GM12873 (cell line): Measurements from ENCODE around the gene SLC1A3.

Source experiments
- TF ChIP-seq, protein P1 (sequence below): IDR thresholded peaks from 2 replicates; pipeline ENCODE4 v1.5.1; 2012; ENCODE audit warnings: low read depth, mild to moderate bottlenecking, moderate library complexity, low read length, control low read depth; ENCODE audit not compliant: insufficient read depth; ENCODE audit errors: missing control alignments

The SLC1A3 gene

DNA sequence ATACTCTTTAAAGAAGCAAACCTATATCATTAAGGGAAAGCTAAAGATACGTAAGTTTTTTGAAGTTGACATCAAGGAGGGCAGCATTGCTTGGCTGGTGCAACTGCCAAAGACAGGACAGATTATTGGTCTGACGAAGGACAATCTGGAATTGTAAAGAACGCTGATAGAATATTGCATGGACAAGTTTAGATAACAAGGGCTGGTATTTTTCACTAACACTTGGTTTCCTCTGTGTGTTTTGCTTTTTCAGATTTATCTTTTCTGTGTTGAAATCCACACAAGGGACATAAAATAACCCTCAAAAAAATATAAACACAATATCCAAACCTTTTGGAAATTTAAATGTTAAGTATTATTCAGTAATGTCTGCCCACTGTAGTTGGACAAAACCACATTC lies 39.7 kb downstream of the SLC1A3 start:
- TF ChIP-seq, protein P1, sequence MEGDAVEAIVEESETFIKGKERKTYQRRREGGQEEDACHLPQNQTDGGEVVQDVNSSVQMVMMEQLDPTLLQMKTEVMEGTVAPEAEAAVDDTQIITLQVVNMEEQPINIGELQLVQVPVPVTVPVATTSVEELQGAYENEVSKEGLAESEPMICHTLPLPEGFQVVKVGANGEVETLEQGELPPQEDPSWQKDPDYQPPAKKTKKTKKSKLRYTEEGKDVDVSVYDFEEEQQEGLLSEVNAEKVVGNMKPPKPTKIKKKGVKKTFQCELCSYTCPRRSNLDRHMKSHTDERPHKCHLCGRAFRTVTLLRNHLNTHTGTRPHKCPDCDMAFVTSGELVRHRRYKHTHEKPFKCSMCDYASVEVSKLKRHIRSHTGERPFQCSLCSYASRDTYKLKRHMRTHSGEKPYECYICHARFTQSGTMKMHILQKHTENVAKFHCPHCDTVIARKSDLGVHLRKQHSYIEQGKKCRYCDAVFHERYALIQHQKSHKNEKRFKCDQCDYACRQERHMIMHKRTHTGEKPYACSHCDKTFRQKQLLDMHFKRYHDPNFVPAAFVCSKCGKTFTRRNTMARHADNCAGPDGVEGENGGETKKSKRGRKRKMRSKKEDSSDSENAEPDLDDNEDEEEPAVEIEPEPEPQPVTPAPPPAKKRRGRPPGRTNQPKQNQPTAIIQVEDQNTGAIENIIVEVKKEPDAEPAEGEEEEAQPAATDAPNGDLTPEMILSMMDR = no peak

DNA sequence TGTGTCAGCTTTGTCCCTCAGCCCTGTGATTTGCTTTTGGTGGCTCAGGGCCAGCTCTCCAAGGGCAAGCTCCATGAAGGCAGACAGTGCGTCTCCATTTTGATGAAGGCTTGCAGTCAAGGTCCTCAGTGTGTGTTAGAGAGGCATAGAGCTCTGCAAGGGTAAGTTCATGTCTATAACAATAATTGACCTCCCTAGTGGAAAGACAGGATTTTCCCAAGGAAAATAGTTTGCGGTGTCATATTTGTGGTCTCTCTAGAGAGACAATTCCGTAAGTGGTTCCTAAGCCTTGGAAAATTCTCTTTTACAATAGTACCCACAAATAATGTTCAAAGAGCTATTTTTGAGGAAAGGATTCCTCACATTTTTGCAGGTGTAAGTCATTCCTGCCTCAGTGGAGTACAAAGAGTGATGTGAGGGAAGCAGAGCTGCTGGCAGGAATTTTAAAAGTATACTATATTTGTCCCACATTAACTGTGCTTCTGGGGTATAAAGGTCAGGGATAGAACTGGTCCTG lies 40.2 kb downstream of the SLC1A3 start:
- TF ChIP-seq, protein P1 = no peak

DNA sequence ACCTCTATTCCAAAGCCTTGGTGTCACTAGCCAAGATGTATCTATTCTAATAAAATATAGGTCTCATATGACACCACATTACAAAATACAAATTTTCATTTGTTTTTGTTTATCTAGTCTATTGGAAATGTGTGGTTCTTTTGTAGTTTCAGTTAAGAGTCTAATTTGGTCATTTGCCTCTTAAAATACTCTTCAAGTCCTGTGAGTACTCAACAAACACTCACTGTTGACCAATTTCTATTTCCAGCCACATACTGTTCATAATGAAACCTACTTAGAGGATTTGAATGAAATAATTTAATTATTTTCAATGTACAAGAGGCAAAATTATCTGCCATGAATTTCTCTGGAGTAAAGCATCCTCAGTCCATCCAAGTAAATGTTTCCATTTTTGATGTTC lies 40.6 kb downstream of the SLC1A3 start:
- TF ChIP-seq, protein P1 = no peak

DNA sequence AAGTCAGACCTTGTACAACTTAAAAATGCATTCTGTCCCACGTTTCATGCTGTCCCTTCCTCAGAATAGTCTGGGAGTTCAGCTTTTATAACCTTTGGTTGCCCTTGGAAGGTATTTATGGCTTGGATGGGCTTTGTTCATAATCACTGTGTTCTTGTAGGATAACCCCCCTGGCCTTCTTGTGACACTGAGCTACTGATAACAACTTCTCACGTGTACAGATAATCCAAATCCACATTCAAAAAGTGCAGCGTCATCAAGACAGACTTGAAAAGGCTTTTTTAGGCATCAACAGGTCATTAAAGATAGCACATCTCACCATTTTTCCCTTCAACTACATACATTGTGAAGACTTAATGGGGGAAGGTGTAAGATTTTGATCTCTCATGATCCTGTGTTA lies 42.0 kb downstream of the SLC1A3 start:
- TF ChIP-seq, protein P1 = no peak

DNA sequence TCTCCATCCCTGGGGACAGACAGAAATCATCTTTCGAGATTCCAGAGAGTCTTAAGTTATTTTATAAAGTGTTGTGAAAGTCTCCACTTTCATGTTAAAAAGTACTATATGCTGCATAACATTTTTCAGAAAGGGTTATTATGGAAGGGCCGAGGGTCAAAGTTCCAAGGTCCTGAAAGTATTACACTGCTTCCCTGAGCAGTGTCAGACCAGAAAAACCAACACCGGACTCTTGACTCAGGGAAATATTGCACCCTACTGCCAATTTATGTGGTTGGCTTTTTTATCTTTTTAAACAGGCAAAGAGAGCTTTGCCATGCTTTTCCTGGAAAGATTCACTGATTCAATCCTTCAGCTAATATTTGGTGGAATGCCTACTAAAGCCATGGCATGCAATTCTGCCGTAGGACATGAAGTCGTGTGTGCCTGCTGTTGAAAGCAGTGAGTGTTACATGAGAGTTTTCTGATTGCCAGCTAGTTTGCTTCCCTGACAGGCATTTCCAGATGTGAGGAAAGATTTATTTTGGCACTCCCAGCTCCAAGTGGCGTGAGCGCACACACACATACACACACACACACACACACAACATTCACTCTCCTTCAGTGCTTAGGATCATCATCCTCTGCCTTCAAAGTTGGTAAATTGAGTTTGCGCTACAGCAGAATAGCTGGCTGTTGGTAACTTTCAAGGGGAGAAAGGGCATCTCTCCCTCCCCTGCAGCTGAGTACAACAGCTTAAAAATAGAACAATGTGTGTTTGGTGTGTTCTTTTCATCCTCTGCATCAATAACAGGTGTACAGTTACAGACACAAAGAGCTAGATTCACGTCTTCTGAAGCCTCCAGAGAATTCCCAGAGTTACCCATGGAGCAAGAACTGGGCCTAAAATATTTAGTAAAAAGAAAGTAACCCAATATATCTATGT lies 45.6 kb downstream of the SLC1A3 start:
- TF ChIP-seq, protein P1 = no peak

DNA sequence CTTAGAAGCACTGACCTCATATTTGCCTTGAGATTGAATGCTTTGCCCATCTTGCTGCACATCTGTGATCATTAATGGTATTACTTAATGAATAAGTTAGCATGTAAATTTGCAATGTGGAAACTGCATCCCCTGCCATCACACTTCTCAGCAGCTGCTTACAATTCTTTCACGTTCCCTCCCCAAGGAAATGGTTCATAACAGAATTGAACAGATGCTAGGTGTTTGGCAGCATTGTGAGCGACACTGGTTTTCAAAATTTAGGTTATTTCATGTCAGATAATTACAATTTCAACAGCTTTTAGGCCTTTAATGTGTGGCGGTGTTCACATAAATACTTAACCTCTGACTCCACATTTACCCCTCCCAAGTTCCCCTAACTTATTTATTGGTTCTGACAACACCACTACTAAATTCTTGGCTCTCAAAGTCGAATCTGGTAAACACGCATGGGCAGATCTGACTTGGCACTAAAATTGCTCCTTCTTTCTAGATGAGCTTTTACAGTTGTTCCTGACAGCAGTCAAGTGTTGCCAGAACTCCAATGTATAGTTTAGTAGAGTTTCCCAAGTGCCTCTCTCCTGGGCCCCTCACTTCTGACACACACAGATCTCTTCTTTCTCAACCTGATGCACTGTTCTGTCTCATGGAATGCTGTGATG lies 46.8 kb downstream of the SLC1A3 start:
- TF ChIP-seq, protein P1 = no peak

DNA sequence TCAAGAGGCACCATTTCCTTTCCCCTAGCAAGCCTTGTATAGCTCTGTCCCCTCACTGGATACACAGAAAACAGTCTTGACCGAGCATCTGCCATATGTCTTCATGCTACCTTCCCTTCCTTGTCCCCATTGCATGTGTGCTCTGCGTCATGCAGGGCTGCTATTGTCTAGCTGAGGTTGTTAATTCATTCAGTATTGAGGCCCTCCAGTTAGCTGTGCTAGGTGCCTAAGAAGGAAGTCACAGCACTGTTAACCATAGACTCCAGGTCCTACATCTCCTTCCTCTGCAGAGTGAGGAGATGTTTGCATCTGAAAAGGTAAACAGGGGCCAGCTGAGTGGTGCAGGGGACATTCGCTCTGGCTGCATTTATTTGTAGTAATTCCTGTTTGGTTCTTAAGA lies 48.2 kb downstream of the SLC1A3 start:
- TF ChIP-seq, protein P1 = no peak
